Stimulated activated CD8-positive, alpha-beta memory T cell treated with anti-CD3 and anti-CD28 coated beads, Interleukin-2, amount 100 ng/mL, for 1 hour (primary cell): Measurements from ENCODE around the gene CISD1.

Experiments used
- DNase-seq, 2 donors: peaks; one replicate each; pipeline ENCODE4 v3.0.0-alpha.2; 2020; ENCODE audit warnings: low read depth in 2 of 2

CISD1 gene

GRCh38 chr10:58307676-58308075 is 38.7 kb downstream of the CISD1 start:
- no peak for DNase-seq

- no peak for DNase-seq
Observed at GRCh38 chr10:58311026-58311425, 42.1 kb downstream of the CISD1 start.

- DNase-seq: no peak
Observed at GRCh38 chr10:58316874-58317273, 47.9 kb downstream of the CISD1 start.

- DNase-seq: no peak
Observed at GRCh38 chr10:58318346-58318745, 49.4 kb downstream of the CISD1 start.

- no peak for DNase-seq
Observed at GRCh38 chr10:58319599-58319998, 50.6 kb downstream of the CISD1 start.

- DNase-seq: no peak
Observed at GRCh38 chr10:58320351-58321049, 51.5 kb downstream of the CISD1 start.

- DNase-seq: no peak
Observed at GRCh38 chr10:58322072-58322834, 53.3 kb downstream of the CISD1 start.

GRCh38 chr10:58322835-58323209 is 53.9 kb downstream of the CISD1 start:
- DNase-seq: no peak

GRCh38 chr10:58326967-58327381 is 58.0 kb downstream of the CISD1 start:
- no peak for DNase-seq

- DNase-seq: no peak
Observed at GRCh38 chr10:58328233-58328632, 59.3 kb downstream of the CISD1 start.

- DNase-seq: no peak
Observed at GRCh38 chr10:58330431-58330830, 61.5 kb downstream of the CISD1 start.

- DNase-seq: no peak
Observed at GRCh38 chr10:58331646-58332045, 62.7 kb downstream of the CISD1 start.

GRCh38 chr10:58334817-58335305 is 65.9 kb downstream of the CISD1 start, which contains the start of gene UBE2D1:
UBE2D1 (plus strand) TSS chr10:58335006; CDS start chr10:58335202, 196 bp downstream.
- DNase-seq: peak; percentile 56 to 70

- no peak for DNase-seq
Observed at GRCh38 chr10:58335306-58336005, 66.5 kb downstream of the CISD1 start.

GRCh38 chr10:58336242-58336641 is 67.3 kb downstream of the CISD1 start:
- DNase-seq: no peak
